ENCODE measurements around the gene GRPEL2. TPM values are rescaled to one million over a fixed set of nuclear protein-coding genes. Genes with fewer than 3 reads are reported as not detected.

GRPEL2 gene
- polyA plus RNA-seq, 3 donors, result 1.9 to 2.7 (median 2.0) TPM

GRCh38 chr5:149371296-149371962 lies 26.1 kb downstream of the GRPEL2 start:
- Histone ChIP-seq H3K4me3 (replicated peaks in 1 of 3; ENCODE audit: low read depth in 2 of 3, low read length in 3 of 3) (no peak overlapping the region), H3K27ac (ENCODE audit: low read depth in 1 of 2, low read length in 2 of 2) (no peak overlapping the region), H4K20me1 (ENCODE audit: insufficient read depth, low read length) (no peaks in the 10 kb centered on the region), H3K9ac (ENCODE audit: insufficient read depth, low read length, poor library complexity, severe bottlenecking) (no peak overlapping the region), H3K27me3 (ENCODE audit: control insufficient read depth in 2 of 2, insufficient read depth in 2 of 2, low read length in 2 of 2) (no peaks in the 10 kb centered on the region), H2AFZ (ENCODE audit: insufficient read depth, low read depth, low read length, poor library complexity, severe bottlenecking) (no peak overlapping the region), H3K36me3 (replicated peaks in 1 of 2; ENCODE audit: control insufficient read depth in 1 of 2, insufficient read depth in 2 of 2, low read length in 2 of 2) (peaks cover 0 to 2% of the 10 kb centered on the region in 2 donors), H3K4me2 (replicated peaks; ENCODE audit: extremely low read depth, low read length, poor library complexity, severe bottlenecking) (no peak overlapping the region), H3K79me2 (ENCODE audit: insufficient read depth, low read length) (no peaks in the 10 kb centered on the region), H3K9me3 (replicated peaks in 1 of 2; ENCODE audit: control insufficient read depth in 1 of 2, insufficient read depth in 1 of 2, low read length in 2 of 2) (no peaks in the 10 kb centered on the region), H3K4me1 (ENCODE audit: control insufficient read depth in 1 of 2, insufficient read depth in 2 of 2, low read length in 2 of 2) (no peaks in the 10 kb centered on the region)
- peak; percentile 32 to 58 (median 57) for DNase-seq
- Mint-ChIP-seq H3K36me3 (peaks cover 6 to 10% of the 10 kb centered on the region in 2 donors), H3K27me3 (ENCODE audit: low read depth in 3 of 3) (peaks cover 0 to 5% (median 3%) of the 10 kb centered on the region in 3 donors), H3K9me3 (no peaks in the 10 kb centered on the region), H3K4me3 (no peak overlapping the region), H3K4me1 (peaks cover 8% of the 10 kb centered on the region), H3K27ac (no peak overlapping the region)
- WGBS (ENCODE audit: insufficient coverage), result 39% methylated on average over 7 of the region's 12 CpGs
- intact Hi-C loops (cut with micrococcal nuclease), result loop anchor here (2.0 to 5.0 kb wide), 2 partner anchors 54 to 57 kb away; no protein-coding TSS in a partner anchor
- peak; percentile 82 for TF ChIP-seq CTCF (IDR thresholded peaks at IDR 0.05)

DNA sequence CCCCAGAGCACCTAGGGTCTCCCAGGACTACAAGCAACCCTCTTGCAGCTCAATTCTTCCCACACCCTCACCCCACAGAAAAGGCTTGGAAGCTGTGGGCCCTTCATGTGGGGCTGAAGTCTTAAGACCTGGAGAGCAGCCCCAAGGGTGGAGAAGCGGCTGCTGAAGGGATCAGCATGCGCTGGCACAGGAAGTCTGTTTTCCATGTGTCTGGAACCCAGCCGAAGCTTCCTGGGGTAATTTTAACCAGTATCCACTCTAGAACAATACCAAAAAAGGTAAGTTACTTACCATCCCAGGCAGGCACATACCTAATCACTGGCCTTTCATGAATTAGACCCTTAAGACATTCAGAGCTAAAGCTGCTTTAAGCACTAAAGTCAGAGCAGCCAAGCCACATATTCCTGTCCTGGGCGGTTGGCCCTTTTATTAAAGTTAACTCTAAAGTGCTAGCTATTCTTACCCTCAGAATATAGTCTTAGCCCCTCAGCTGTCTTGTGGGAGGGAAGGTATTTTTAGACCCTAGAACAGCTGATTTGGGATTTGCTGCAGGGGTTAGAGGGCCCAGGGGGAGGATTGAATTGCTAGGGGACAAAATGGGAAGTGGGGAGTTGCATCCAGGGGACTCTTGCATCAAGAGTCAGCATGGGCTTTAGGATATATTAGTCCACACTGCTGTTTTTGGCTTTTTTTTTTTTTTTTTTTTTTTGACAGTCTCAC lies 26.9 kb downstream of the GRPEL2 start:
- Histone ChIP-seq H3K27me3 (ENCODE audit: control insufficient read depth in 2 of 2, insufficient read depth in 2 of 2, low read length in 2 of 2) (no peaks in the 10 kb centered on the region), H3K27ac (ENCODE audit: low read depth in 1 of 2, low read length in 2 of 2) (no peak overlapping the region), H3K9me3 (replicated peaks in 1 of 2; ENCODE audit: control insufficient read depth in 1 of 2, insufficient read depth in 1 of 2, low read length in 2 of 2) (no peaks in the 10 kb centered on the region), H3K4me2 (replicated peaks; ENCODE audit: extremely low read depth, low read length, poor library complexity, severe bottlenecking) (no peak overlapping the region), H2AFZ (ENCODE audit: insufficient read depth, low read depth, low read length, poor library complexity, severe bottlenecking) (no peak overlapping the region), H3K4me3 (replicated peaks in 1 of 3; ENCODE audit: low read depth in 2 of 3, low read length in 3 of 3) (no peak overlapping the region), H3K79me2 (ENCODE audit: insufficient read depth, low read length) (no peaks in the 10 kb centered on the region), H3K36me3 (replicated peaks in 1 of 2; ENCODE audit: control insufficient read depth in 1 of 2, insufficient read depth in 2 of 2, low read length in 2 of 2) (peaks cover 0 to 2% of the 10 kb centered on the region in 2 donors), H3K4me1 (ENCODE audit: control insufficient read depth in 1 of 2, insufficient read depth in 2 of 2, low read length in 2 of 2) (no peaks in the 10 kb centered on the region), H4K20me1 (ENCODE audit: insufficient read depth, low read length) (no peaks in the 10 kb centered on the region), H3K9ac (ENCODE audit: insufficient read depth, low read length, poor library complexity, severe bottlenecking) (no peak overlapping the region)
- H3K27ac Mint-ChIP-seq, result no peak overlapping the region
- no peak overlapping the region for H3K4me3 Mint-ChIP-seq
- intact Hi-C loops (cut with micrococcal nuclease), result loop anchor here in 1 of 2 donors (5.0 kb wide), 1 partner anchor 55 kb away; no protein-coding TSS in a partner anchor
- peaks cover 0 to 5% (median 3%) of the 10 kb centered on the region in 3 donors for H3K27me3 Mint-ChIP-seq (ENCODE audit: low read depth in 3 of 3)
- no peak for DNase-seq
- H3K36me3 Mint-ChIP-seq, result peaks cover 6 to 10% of the 10 kb centered on the region in 2 donors
- peaks cover 6% of the 10 kb centered on the region for H3K4me1 Mint-ChIP-seq
- WGBS (ENCODE audit: insufficient coverage), result 97% methylated on average over 3 of the region's 4 CpGs
- TF ChIP-seq CTCF (IDR thresholded peaks at IDR 0.05), result no peak
- H3K9me3 Mint-ChIP-seq, result no peaks in the 10 kb centered on the region
